ENCODE measurements around the gene C20orf204.

GRCh38 chr20:64075556-64075955, 39.6 kb downstream of the C20orf204 start:
- TF ChIP-seq CTCF (IDR thresholded peaks at IDR 0.05) (no peak), POLR2A (IDR thresholded peaks at IDR 0.05) (no peak)
